ENCODE measurements around the gene RGS6. TPM values are rescaled to one million over a fixed set of nuclear protein-coding genes. Genes with fewer than 3 reads are reported as not detected.

RGS6 gene
- total RNA-seq, 2 donors from 2014 or later = 3.2 TPM; not detected in 1

DNA sequence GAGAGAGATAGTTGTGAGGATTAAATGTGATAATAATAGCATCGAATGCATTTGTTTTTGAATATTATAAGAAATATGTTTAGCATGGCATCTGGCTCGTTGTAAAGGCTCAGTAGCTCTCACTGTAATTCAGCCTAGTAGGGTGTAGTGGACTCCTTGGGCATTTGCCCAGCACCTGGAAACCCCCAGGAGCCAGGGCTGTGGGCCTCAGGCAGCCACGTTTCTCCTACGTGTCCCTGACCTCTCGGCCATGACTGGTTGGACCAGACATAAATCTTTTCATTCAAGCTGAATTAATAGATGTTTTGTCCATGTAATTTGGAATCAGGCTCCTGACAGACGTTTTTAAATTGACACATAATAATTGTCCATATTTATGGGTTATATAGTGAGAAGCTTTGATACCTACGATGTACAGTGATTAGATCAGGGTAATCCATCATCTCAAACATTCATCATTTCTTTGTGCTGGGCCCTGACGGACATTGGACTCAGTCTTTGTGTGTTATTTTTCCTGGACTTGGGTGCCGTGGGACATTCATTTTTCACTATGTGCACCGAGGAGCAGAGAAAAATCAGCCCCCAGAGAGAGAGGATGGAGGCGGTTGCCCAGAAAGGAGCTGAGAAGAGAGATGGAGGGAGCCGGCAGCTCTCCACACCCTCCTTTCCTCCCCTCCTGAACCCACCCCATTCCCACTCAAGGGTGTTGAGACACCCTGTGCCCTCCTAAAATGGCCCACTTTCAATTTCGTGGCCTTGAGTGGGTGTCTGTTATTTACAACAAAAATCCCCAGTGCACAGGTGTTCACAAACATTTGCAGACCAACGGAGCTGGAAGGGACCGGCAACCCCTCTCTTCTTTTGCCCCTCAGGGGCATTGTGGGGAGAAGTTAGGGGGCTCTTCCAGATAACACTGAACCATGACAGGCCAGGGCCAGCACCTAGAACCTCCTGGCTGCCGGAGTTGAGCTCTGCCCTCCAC, 665.3 kb downstream of the RGS6 start:
- TF ChIP-seq POLR2A (IDR thresholded peaks at IDR 0.05) (no peak), CTCF (IDR thresholded peaks at IDR 0.05) (no peak), POLR2AphosphoS5 (IDR thresholded peaks at IDR 0.05) (no peak)
- no peaks in the 10 kb centered on the region for H3K27me3 ChIP-seq (replicated peaks; ENCODE audit: insufficient read depth)
- WGBS = 59% methylated on average over 16 of the region's 16 CpGs
- no peak overlapping the region for H3K27ac ChIP-seq
- H3K4me1 ChIP-seq (replicated peaks) = no peaks in the 10 kb centered on the region
- H3K9me3 ChIP-seq = no peaks in the 10 kb centered on the region
- DNase-seq (ENCODE audit: low spot score) = no peak
- intact Hi-C loops (cut with DNase I) = no loop called here
- no peak overlapping the region for H3K4me3 ChIP-seq
- no peaks in the 10 kb centered on the region for H3K36me3 ChIP-seq

GRCh38 chr14:72598306-72598705, 666.1 kb downstream of the RGS6 start:
- no peaks in the 10 kb centered on the region for H3K4me1 ChIP-seq (replicated peaks)
- no peaks in the 10 kb centered on the region for H3K36me3 ChIP-seq
- intact Hi-C loops (cut with DNase I) = no loop called here
- H3K27ac ChIP-seq = no peak overlapping the region
- H3K27me3 ChIP-seq (replicated peaks; ENCODE audit: insufficient read depth) = no peaks in the 10 kb centered on the region
- no peak for DNase-seq (ENCODE audit: low spot score)
- WGBS = 92% methylated on average over 5 of the region's 5 CpGs
- TF ChIP-seq POLR2A (IDR thresholded peaks at IDR 0.05) = no peak
- no peak for TF ChIP-seq POLR2AphosphoS5 (IDR thresholded peaks at IDR 0.05)
- TF ChIP-seq CTCF (IDR thresholded peaks at IDR 0.05) = no peak
- H3K9me3 ChIP-seq = no peaks in the 10 kb centered on the region
- no peak overlapping the region for H3K4me3 ChIP-seq

DNA sequence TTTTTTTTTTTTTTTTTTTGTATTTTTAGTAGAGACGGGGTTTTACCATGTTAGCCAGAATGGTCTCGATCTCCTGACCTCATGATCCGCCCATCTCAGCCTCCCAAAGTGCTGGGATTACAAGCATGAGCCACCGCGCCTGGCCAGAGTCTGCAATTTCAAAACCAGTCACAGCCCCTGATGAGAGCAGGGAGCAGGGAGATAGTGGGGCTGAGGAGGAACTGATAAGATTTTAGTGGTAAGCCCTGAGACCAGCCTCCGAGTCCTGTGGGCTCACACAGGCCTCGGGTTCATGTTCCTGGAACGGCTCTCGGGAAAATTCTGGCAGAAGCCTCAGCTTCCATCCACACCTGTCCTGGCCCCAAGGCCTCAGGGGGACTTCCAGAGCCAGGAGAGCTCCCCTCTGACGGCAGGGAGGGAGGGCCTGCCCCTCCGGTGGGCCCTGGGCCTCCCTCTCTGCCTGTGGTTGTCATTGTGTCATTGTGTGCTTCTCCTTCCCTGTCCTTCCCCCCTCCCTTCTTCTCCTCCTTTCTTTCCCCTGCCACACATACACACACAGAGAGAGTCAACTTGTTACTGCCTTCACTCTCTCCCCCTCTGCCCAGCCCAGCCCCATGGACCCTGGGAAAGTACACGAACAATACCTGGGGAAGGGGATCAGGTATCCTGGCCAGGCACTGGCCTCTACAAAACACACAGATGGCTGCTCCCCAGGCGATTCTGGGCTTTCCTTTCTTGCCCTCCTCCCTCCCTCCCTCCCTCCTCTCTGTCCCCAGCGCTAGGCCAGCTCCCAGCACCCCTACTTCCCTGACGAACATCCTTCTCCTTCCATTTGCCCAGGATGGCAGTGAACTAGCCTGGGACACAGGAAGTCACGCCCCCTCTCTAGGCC, 667.6 kb downstream of the RGS6 start:
- H3K27ac ChIP-seq = no peak overlapping the region
- TF ChIP-seq POLR2AphosphoS5 (IDR thresholded peaks at IDR 0.05) = no peak
- TF ChIP-seq CTCF (IDR thresholded peaks at IDR 0.05) = no peak
- no peak for TF ChIP-seq POLR2A (IDR thresholded peaks at IDR 0.05)
- no peaks in the 10 kb centered on the region for H3K4me1 ChIP-seq (replicated peaks)
- no peaks in the 10 kb centered on the region for H3K9me3 ChIP-seq
- no peaks in the 10 kb centered on the region for H3K27me3 ChIP-seq (replicated peaks; ENCODE audit: insufficient read depth)
- 65% methylated on average over 16 of the region's 16 CpGs for WGBS
- H3K4me3 ChIP-seq = no peak overlapping the region
- H3K36me3 ChIP-seq = no peaks in the 10 kb centered on the region
- no peak for DNase-seq (ENCODE audit: low spot score)
- intact Hi-C loops (cut with DNase I) = no loop called here

GRCh38 chr14:72600551-72601330, 668.5 kb downstream of the RGS6 start:
- no peak overlapping the region for H3K4me3 ChIP-seq
- DNase-seq (ENCODE audit: low spot score) = no peak
- intact Hi-C loops (cut with DNase I) = no loop called here
- no peaks in the 10 kb centered on the region for H3K36me3 ChIP-seq
- no peak overlapping the region for H3K27ac ChIP-seq
- H3K27me3 ChIP-seq (replicated peaks; ENCODE audit: insufficient read depth) = no peaks in the 10 kb centered on the region
- no peaks in the 10 kb centered on the region for H3K4me1 ChIP-seq (replicated peaks)
- H3K9me3 ChIP-seq = no peaks in the 10 kb centered on the region
- TF ChIP-seq CTCF (IDR thresholded peaks at IDR 0.05) (no peak), POLR2A (IDR thresholded peaks at IDR 0.05) (no peak), POLR2AphosphoS5 (IDR thresholded peaks at IDR 0.05) (no peak)
- 58% methylated on average over 9 of the region's 9 CpGs for WGBS
